ENCODE results near the gene TMOD4. TPM values are rescaled to one million over a fixed set of nuclear protein-coding genes. Genes with fewer than 3 reads are reported as not detected.

TMOD4 gene
- total and polyA plus RNA-seq, 9 of the 15 experiments (the other 6 are each of a cell fraction or from before 2014, with no cell fraction given): 0.18 to 1.8 (median 1.1) TPM; not detected in 1

- TF ChIP-seq ZNF592 (IDR thresholded peaks at IDR 0.05) (0 out of 2 replicates have a peak, but pooled peaks have one; percentile 55), ZNF778 (CRISPR knock-in tag; IDR thresholded peaks at IDR 0.05) (no peak), MNT (conservative IDR thresholded peaks at IDR 0.05) (peak in 1 of 2 experiments; percentile 29; a peak in 1 of 4 replicates), ZNF175 (CRISPR knock-in tag; IDR thresholded peaks at IDR 0.05; ENCODE audit: low read depth) (0 out of 2 replicates have a peak, but pooled peaks have one; percentile 37), L3MBTL2 (IDR thresholded peaks at IDR 0.05) (peak; percentile 94), JUND (IDR thresholded peaks at IDR 0.05; ENCODE audit: borderline replicate concordance, low read depth, low read length) (no peak), JUND (tag; IDR thresholded peaks at IDR 0.05; ENCODE audit: borderline replicate concordance, low read depth, low read length) (no peak), ARID3B (CRISPR knock-in tag; IDR thresholded peaks at IDR 0.05; ENCODE audit: borderline replicate concordance) (no peak), ZKSCAN1 (IDR thresholded peaks at IDR 0.05; ENCODE audit: low read depth, low read length) (no peak), ZBED1 (IDR thresholded peaks at IDR 0.05) (no peak), NFIC (IDR thresholded peaks at IDR 0.05) (no peak; the same call in none of the 2 replicates), NCOA4 (IDR thresholded peaks at IDR 0.05; ENCODE audit: partially characterized antibody) (no peak), RAD51 (IDR thresholded peaks at IDR 0.05; ENCODE audit: borderline replicate concordance, low read depth) (peak; percentile 96)
- TF ChIP-seq, protein P1, sequence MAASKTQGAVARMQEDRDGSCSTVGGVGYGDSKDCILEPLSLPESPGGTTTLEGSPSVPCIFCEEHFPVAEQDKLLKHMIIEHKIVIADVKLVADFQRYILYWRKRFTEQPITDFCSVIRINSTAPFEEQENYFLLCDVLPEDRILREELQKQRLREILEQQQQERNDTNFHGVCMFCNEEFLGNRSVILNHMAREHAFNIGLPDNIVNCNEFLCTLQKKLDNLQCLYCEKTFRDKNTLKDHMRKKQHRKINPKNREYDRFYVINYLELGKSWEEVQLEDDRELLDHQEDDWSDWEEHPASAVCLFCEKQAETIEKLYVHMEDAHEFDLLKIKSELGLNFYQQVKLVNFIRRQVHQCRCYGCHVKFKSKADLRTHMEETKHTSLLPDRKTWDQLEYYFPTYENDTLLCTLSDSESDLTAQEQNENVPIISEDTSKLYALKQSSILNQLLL (CRISPR knock-in tag; IDR thresholded peaks at IDR 0.05; ENCODE audit: borderline replicate concordance): no peak
- TF ChIP-seq, protein P2, sequence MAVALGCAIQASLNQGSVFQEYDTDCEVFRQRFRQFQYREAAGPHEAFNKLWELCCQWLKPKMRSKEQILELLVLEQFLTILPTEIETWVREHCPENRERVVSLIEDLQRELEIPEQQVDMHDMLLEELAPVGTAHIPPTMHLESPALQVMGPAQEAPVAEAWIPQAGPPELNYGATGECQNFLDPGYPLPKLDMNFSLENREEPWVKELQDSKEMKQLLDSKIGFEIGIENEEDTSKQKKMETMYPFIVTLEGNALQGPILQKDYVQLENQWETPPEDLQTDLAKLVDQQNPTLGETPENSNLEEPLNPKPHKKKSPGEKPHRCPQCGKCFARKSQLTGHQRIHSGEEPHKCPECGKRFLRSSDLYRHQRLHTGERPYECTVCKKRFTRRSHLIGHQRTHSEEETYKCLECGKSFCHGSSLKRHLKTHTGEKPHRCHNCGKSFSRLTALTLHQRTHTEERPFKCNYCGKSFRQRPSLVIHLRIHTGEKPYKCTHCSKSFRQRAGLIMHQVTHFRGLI (CRISPR knock-in tag; IDR thresholded peaks at IDR 0.05): no peak
Observed at GRCh38 chr1:151198254-151199127, 22.7 kb upstream of the TMOD4 start, which contains the start of gene PIP5K1A (continued).
